Right atrium auricular region (tissue), 2 donors: ENCODE results near the gene ALG12. TPM values are rescaled to one million over a fixed set of nuclear protein-coding genes. Genes with fewer than 3 reads are reported as not detected.

Source experiments
- DNase-seq: peaks from one replicate; pipeline ENCODE4 v3.0.0-alpha.2; 2019; ENCODE audit warnings: low spot score
- H3K27ac ChIP-seq, 2 donors: fragments of 200-600 bp; sonication (generic); 1 replicate in 1 of 2; 2 replicates in 1 of 2; pipeline ENCODE4 v1.5.1; 2016 to 2019
- H3K27me3 ChIP-seq, 2 donors: fragments of 200-600 bp; sonication (generic); one replicate each; pipeline versions ENCODE4 v1.5.1 to v1.6.0; 2017 to 2019
- H3K36me3 ChIP-seq: fragments of 200-600 bp; sonication (generic); one replicate; pipeline ENCODE4 v1.5.1; 2016
- H3K4me1 ChIP-seq, 2 donors: fragments of 200-600 bp; sonication (generic); one replicate each; pipeline versions ENCODE4 v1.5.1 to v1.6.0; 2017 to 2019
- H3K4me3 ChIP-seq, 2 donors: fragments of 200-600 bp; sonication (generic); 1 replicate in 1 of 2; 2 replicates in 1 of 2; pipeline ENCODE4 v1.5.1; 2017 to 2019; ENCODE audit warnings: mild to moderate bottlenecking in 1 of 2, moderate library complexity in 1 of 2
- H3K9me3 ChIP-seq, 2 donors: fragments of 200-600 bp; sonication (generic); one replicate each; pipeline ENCODE4 v1.5.1; 2019
- total RNA-seq, 2 donors: library from RNA; depleted of rRNA; stranded (reverse); fragments of >200 nt; gene quantifications; one replicate each; pipeline ENCODE4 v1.1.0, GENCODE V29; 2016
- TF ChIP-seq, protein P1 (sequence below), 2 donors: fragments of 200-600 bp; sonication (generic); IDR thresholded peaks; one replicate each; pipeline ENCODE4 v1.5.1; 2019; ENCODE audit warnings: antibody characterized with exemption in 2 of 2

The ALG12 gene
- total RNA-seq, 2 donors from 2014 or later: 19.7 to 19.8 TPM

DNA sequence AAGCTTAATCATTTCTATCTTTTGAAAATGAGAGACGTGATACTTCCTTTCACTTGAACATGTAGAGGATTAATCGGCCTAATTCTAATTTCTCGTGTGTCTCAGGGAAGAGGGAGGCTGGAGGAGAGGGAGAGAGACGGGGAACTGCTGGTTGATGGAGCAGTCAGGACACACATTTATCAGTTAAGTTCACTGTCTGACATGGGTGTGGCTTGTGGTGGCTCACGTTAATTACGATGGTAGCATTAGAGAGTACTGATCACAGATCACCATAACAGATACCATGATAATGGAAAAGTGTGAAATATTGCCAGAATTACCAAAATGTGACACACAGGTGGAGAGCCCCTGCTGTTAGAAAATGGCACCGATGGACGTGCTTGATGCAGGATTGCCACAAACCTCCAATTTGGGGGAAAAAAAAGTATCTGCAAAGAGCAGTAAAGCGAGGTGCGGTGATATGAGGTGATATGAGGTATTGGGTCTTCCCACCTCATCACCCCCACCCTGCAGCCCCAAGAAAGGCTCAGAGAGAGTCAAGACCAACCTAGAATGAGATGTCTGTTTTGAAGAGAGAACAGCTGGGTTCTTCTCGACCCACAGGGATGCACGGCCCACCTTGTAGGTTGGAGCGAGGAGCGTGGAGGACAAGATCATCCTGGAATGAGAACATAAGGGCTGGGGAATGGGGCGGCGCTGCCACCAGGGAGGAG lies 44.9 kb downstream of the ALG12 start:
- no peak for DNase-seq
- H3K4me1 ChIP-seq: no peaks in the 10 kb centered on the region
- TF ChIP-seq, protein P1, sequence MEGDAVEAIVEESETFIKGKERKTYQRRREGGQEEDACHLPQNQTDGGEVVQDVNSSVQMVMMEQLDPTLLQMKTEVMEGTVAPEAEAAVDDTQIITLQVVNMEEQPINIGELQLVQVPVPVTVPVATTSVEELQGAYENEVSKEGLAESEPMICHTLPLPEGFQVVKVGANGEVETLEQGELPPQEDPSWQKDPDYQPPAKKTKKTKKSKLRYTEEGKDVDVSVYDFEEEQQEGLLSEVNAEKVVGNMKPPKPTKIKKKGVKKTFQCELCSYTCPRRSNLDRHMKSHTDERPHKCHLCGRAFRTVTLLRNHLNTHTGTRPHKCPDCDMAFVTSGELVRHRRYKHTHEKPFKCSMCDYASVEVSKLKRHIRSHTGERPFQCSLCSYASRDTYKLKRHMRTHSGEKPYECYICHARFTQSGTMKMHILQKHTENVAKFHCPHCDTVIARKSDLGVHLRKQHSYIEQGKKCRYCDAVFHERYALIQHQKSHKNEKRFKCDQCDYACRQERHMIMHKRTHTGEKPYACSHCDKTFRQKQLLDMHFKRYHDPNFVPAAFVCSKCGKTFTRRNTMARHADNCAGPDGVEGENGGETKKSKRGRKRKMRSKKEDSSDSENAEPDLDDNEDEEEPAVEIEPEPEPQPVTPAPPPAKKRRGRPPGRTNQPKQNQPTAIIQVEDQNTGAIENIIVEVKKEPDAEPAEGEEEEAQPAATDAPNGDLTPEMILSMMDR (IDR thresholded peaks at IDR 0.05): no peak
- no peaks in the 10 kb centered on the region for H3K27me3 ChIP-seq
- H3K4me3 ChIP-seq: no peak overlapping the region
- H3K27ac ChIP-seq: no peak overlapping the region
- peaks cover 3 to 16% of the 10 kb centered on the region in 2 donors for H3K9me3 ChIP-seq
- no peaks in the 10 kb centered on the region for H3K36me3 ChIP-seq

DNA sequence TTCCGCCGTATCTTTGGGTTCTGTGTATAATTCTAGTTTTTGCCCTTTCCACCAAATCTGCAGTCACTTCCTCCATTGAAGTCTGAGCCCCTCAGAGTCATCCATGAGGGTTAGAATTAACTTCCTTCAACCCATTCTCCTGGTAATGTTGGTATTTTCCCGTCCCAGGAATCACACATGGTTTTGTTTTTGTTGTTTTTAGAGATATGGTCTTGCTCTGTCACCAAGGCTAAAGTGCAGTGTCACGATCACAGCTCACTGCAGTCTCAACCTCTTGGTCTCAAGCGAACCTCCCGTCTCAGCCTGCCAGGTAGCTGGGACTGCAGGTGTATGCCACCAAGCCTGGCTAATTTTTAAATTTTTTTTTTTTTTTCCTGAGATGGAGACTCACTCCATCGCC lies 45.9 kb downstream of the ALG12 start:
- Histone ChIP-seq H3K9me3 (peaks cover 3 to 16% of the 10 kb centered on the region in 2 donors), H3K27me3 (no peaks in the 10 kb centered on the region), H3K4me1 (no peaks in the 10 kb centered on the region), H3K4me3 (no peak overlapping the region), H3K27ac (no peak overlapping the region), H3K36me3 (no peaks in the 10 kb centered on the region)
- TF ChIP-seq, protein P1 (IDR thresholded peaks at IDR 0.05): no peak
- DNase-seq: no peak

DNA sequence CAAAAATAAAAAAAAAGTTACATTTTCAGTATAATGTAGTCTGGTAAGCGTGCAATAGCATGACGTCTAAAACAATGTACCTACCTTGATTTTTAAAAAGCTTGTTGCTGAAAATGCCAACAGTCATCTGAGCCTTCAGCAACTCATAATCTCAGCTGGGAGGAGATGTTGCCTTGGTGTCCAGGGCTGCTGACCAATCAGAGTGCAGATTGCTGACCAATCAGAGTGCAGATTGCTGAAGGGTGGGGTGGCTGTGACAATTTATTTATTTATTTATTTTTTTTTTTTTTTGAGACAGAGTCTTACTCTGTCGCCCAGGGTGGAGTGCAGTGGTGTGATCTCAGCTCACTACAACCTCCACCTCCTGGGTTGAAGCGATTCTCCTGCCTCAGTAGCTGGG lies 46.8 kb downstream of the ALG12 start:
- DNase-seq: no peak
- no peaks in the 10 kb centered on the region for H3K36me3 ChIP-seq

DNA sequence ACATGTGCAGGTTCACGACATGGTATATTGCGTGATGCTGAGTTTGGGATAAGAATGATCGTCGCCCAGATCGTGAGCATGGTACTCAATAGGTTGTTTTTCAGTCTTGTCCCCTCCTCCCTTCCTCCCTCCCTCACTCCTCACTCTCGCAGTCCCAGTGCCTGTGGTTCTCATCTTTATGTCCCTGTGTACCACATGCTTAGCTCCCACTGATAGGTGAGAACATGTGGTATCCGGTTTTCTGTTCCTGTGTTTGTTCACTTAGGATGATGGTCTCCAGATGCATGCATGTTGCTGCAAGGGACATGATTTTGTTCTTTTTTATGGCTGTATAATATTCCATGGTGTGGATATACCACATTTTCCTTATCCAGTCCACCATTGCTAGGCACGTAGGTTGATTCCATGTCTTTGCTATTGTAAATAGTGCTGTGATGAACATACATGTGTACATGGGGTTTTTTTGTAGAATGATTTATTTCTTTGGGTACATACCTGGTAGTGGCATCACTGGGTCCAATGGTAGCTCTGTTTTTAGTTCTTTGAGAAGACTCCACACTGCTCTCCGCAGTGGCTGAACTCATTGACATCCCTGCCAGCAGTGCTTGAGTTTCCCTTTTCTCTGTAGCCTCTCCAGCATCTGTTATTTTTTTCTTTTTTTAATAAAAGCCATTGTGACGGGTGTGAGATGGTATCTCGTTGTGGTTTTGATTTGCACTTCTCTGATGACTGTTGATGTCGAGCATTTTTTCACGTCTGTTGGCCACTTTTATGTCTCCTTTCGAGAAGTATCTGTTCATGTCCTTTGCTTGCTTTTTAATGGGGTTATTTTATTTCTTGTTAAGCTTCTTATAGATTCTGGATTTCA lies 48.2 kb downstream of the ALG12 start:
- no peak for DNase-seq
- Histone ChIP-seq H3K9me3 (peaks cover 3 to 38% of the 10 kb centered on the region in 2 donors), H3K27me3 (no peaks in the 10 kb centered on the region), H3K36me3 (no peaks in the 10 kb centered on the region), H3K4me3 (no peak overlapping the region), H3K27ac (no peak overlapping the region), H3K4me1 (no peaks in the 10 kb centered on the region)
- TF ChIP-seq, protein P1 (IDR thresholded peaks at IDR 0.05): no peak

More for the DNA sequence above, 46.8 kb downstream of the ALG12 start:
- TF ChIP-seq, protein P1 (IDR thresholded peaks at IDR 0.05): no peak
- Histone ChIP-seq H3K27me3 (no peaks in the 10 kb centered on the region), H3K27ac (no peak overlapping the region), H3K4me3 (no peak overlapping the region), H3K4me1 (no peaks in the 10 kb centered on the region), H3K9me3 (peaks cover 3 to 24% of the 10 kb centered on the region in 2 donors)

DNA sequence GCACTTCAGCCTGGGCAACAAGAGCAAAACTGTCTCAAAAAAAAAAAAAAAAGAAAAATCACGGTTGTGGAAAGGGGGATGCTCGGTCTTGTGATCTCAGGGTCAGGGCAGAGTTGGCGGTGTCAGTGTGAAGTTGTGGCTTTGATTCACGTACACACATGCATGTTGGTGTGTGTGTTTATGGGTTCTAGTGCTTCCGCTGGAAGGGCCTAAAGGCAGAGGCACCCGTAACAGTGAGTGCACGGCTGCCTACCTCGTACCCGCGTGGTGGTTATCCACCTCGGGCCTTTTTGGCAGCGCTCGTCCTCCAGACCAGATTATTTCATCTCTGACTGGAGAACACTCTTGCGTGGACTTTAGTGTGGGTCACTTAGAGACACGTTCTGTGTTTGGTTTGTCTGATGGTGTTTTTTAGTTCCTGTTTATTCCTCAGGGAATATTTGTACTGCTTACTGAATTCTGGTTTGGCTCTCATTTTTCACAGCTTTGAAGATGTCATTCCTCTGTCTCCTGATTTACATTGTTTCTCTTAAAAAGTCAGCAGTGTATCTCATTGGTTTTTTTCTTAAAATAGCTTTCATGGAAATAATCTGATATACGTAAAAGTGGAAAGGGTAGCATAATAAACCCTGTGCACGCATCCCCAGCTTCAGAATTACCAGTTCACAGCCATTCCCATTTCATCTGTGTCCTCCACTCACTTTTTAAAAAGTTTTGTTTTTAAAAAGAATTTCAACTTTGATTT lies 49.0 kb downstream of the ALG12 start:
- Histone ChIP-seq H3K4me3 (no peak overlapping the region), H3K27me3 (no peaks in the 10 kb centered on the region), H3K27ac (no peak overlapping the region), H3K9me3 (peaks cover 3 to 40% of the 10 kb centered on the region in 2 donors), H3K36me3 (no peaks in the 10 kb centered on the region), H3K4me1 (no peaks in the 10 kb centered on the region)
- DNase-seq: no peak
- TF ChIP-seq, protein P1 (IDR thresholded peaks at IDR 0.05): no peak
